Measurements from ENCODE around the gene ALPL. TPM values are rescaled to one million over a fixed set of nuclear protein-coding genes. Genes with fewer than 3 reads are reported as not detected.

Gene ALPL
- total and polyA plus RNA-seq, 2 of the 4 experiments (the other 2 are of a cell fraction), result 0.54 to 2.2 TPM

- CTCF ChIA-PET, result no interaction called here
- TF ChIP-seq MXI1 (IDR thresholded peaks at IDR 0.05; ENCODE audit: borderline replicate concordance, low read depth, low read length) (no peak), ELK1 (IDR thresholded peaks at IDR 0.05; ENCODE audit: borderline replicate concordance, low read depth, low read length) (no peak), MAFK (IDR thresholded peaks at IDR 0.05; ENCODE audit: low read depth, low read length) (no peak), USF2 (IDR thresholded peaks at IDR 0.05; ENCODE audit: low read depth, low read length) (no peak), BHLHE40 (IDR thresholded peaks at IDR 0.05; ENCODE audit: low read depth, low read length) (no peak), MAZ (IDR thresholded peaks at IDR 0.05; ENCODE audit: borderline replicate concordance, low read depth, low read length) (no peak), NFE2L2 (IDR thresholded peaks at IDR 0.05; ENCODE audit: low read depth, low read length) (no peak), CHD1 (IDR thresholded peaks at IDR 0.05; ENCODE audit: low read depth, low read length) (no peak), CTCF (conservative IDR thresholded peaks at IDR 0.05; ENCODE audit: low read depth, low read length) (no peak), POLR2A (IDR thresholded peaks at IDR 0.05; ENCODE audit: low read depth, low read length) (no peak), RFX5 (IDR thresholded peaks at IDR 0.05; ENCODE audit: low read depth, low read length) (no peak), RCOR1 (IDR thresholded peaks at IDR 0.05; ENCODE audit: insufficient replicate concordance, low read length) (no peak), RAD21 (IDR thresholded peaks at IDR 0.05; ENCODE audit: low read length) (no peak), CEBPB (IDR thresholded peaks at IDR 0.05; ENCODE audit: low read depth, low read length) (no peak)
- H3K36me3 ChIP-seq (ENCODE audit: control insufficient read depth, insufficient read depth, low read length), result no peaks in the 10 kb centered on the region
These were observed 68.7 kb downstream of the ALPL start for GRCh38 chr1:21577933-21578332.

More at GRCh38 chr1:21577933-21578332, 68.7 kb downstream of the ALPL start:
- intact Hi-C loops (cut with micrococcal nuclease), result loop anchor here (10.0 kb wide), 1 partner anchor 313 kb away; no protein-coding TSS in a partner anchor
- H3K14ac ChIP-seq (replicated peaks; ENCODE audit: low read depth, low read length), result no peak overlapping the region
- no peak overlapping the region for H3K4me2 ChIP-seq (ENCODE audit: low read depth, low read length)
- no peaks in the 10 kb centered on the region for H3K9me1 ChIP-seq (ENCODE audit: insufficient read depth, low read length)
- no peaks in the 10 kb centered on the region for H3K9me3 ChIP-seq (ENCODE audit: control insufficient read depth, insufficient read depth, low read length)
- no peak overlapping the region for H2BK15ac ChIP-seq (ENCODE audit: low read depth, low read length)
- no peak overlapping the region for H4K8ac ChIP-seq (ENCODE audit: low read depth in 2 of 2, low read length in 2 of 2)
- H3K56ac ChIP-seq (ENCODE audit: extremely low read depth, insufficient read depth, low read length), result no peak overlapping the region
- dilution Hi-C loops (cut with HindIII; ENCODE audit: low sequenced_read_pairs, unreplicated experiment), result no loop called here
- H2BK5ac ChIP-seq (ENCODE audit: low read depth, low read length, poor library complexity, severe bottlenecking), result no peak overlapping the region
- H2AFZ ChIP-seq (replicated peaks; ENCODE audit: low read length, poor library complexity), result no peak overlapping the region
- no peak overlapping the region for H4K5ac ChIP-seq (ENCODE audit: low read depth, low read length)
- POLR2A ChIA-PET (ENCODE audit: unreplicated experiment), result no interaction called here
- no peak overlapping the region for H2AK5ac ChIP-seq (ENCODE audit: low read depth, low read length)
- BruUV-seq (replicated peaks), result TSS peak; percentile 85
- DNase-seq, result no peak
- H3K27me3 ChIP-seq (ENCODE audit: control insufficient read depth, insufficient read depth, low read length), result peaks cover under 1% of the 10 kb centered on the region; the same call in 1 of the 2 replicates
- H3K79me1 ChIP-seq (ENCODE audit: low read depth in 1 of 2, low read length in 2 of 2), result no peaks in the 10 kb centered on the region
- no peak for ATAC-seq (ENCODE audit: low read depth)
- H3K4me1 ChIP-seq (ENCODE audit: control insufficient read depth, insufficient read depth, low read length), result no peaks in the 10 kb centered on the region
- no peak overlapping the region for H3K9ac ChIP-seq (ENCODE audit: low read depth, low read length)
- H3K27ac ChIP-seq (ENCODE audit: insufficient read depth, low read length), result no peak overlapping the region
- H3K4me3 ChIP-seq (ENCODE audit: insufficient read depth, low read depth, low read length), result no peak overlapping the region
- in situ Hi-C loops (cut with MboI; ENCODE audit: low sequenced_read_pairs), result no loop called here
- 0 out of 2 replicates have a peak, but pooled peaks cover 3% of the 10 kb centered on the region for H4K20me1 ChIP-seq (ENCODE audit: insufficient read depth, low read length)
- H2BK20ac ChIP-seq (ENCODE audit: low read depth, low read length), result no peak overlapping the region
- H3K4ac ChIP-seq (ENCODE audit: low read depth, low read length), result no peak overlapping the region
- H3K23ac ChIP-seq (ENCODE audit: low read depth, low read length), result no peak overlapping the region
- 72% methylated on average over 5 of the region's 9 CpGs; no CpG with 5 or more reads in 1 of the 2 experiments for WGBS, 2 experiments (ENCODE audit: extremely low coverage in 2 of 2, insufficient read length in 1 of 2)
- no peak overlapping the region for H2AK9ac ChIP-seq (replicated peaks; ENCODE audit: low read depth, low read length, poor library complexity)
- no peak overlapping the region for H2BK120ac ChIP-seq (ENCODE audit: low read depth, low read length)
- H4K91ac ChIP-seq (ENCODE audit: insufficient read depth, low read depth, low read length), result no peak overlapping the region
- no peak overlapping the region for H3K18ac ChIP-seq (ENCODE audit: low read depth, low read length)

Data from IMR-90 (cell line).